NCI-H146 (cell line): Measurements from ENCODE around the gene MS4A8.
"Not testable (repeated sequence)": the region's sequence is repeated elsewhere in the genome, so short reads cannot be mapped to it uniquely, and the experiment has no call there.

ENCODE experiments used
- DNase-seq: peaks from one replicate; lab custom pipeline; 2025; lab: John Stamatoyannopoulos, UW

MS4A8 gene

DNA sequence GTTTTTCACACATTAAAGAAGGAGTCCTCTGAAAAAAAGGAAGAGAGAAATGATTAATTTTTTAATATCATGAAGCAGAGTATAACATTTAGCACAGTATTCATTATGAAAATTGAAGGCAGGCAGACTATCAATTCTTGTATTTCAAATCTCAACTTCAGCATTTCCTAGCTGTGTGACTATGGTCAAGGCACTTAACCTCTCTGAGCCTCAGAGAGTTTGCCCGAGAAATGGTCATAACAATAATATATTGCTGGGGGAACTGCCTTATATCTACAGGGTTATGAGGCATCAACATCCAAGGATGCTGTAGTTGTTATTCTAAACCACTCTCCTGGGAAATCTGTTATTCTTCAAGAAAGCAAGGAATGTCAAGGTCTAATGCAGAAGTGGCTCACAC is 26.2 kb downstream of the MS4A8 start:
- DNase-seq, result no peak

DNA sequence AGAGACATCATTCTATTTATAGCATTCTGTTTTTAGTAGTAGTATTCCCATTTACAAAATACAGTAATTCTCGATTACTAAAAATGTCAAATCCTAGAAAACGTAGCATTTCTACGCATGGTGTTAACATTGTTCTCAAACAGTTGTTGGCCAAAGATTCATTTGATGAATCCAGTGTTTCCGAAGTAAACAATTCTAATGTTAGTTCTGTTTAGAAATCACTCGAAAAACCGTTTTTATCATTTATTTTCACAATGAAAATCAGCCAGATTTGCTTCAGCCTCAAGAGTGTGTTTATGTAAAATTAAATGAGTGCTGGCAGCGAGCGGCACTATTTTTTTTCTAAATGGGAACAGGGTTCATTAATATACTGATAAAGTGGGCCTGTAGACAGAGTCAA is 32.2 kb downstream of the MS4A8 start:
- no peak for DNase-seq

DNA sequence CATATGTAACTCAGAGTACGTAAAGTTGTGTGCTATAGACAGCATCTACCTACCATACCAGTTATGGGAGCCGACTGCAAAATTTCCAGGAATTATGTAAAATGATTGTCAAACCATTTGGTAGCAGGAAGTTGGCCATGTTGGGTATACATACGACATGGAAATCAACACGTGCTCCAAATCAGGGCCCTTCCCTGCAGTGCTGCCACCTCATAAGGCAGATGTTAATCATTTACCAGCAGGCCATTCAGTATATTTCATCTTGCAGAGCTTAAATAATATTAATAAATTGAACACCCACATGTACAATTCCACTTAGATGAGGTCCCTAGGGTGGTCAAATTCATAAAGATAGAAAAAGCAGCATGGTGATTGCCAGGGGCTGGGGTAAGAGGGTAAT is 34.9 kb downstream of the MS4A8 start:
- DNase-seq, result no peak

DNA sequence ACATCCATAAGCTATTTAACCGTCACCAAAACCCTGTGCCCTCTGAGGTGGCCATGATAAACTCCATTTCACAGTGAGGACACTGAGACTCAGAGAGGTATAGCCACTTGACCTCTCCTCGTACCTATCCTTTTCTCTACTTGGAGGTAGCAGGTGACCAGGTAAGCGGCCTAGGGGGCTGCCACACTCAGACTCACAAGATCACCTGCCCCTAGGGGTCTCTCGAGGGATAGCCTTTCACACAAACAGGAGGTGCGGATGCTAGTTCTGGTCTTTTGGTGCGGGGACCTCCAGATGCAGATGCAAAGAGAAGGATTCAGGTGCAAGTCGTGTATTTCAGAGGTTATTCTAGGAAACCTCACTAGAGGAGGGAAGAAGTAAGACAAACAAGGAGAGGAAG is 39.7 kb downstream of the MS4A8 start:
- no peak for DNase-seq

DNA sequence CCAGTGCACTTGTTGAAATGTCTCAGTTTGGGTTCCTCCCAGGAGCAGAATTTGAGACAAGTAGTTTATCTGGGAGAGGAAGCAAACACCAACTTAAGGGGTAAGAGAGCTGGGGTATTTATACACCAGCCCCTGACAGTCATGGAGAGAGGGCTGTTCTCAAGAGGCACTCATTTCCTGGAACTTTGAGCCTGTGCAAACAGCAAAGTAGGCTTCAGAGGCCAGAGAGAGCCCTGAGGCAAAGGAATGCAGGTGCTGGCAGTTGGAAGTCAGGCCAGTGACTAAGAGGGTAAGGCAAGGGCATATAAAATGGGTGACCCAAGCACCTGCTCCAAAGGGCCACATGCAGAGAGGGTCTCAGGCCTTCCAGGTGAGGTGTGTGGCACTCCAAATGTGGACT is 41.2 kb downstream of the MS4A8 start:
- DNase-seq, result peak; percentile 38

DNA sequence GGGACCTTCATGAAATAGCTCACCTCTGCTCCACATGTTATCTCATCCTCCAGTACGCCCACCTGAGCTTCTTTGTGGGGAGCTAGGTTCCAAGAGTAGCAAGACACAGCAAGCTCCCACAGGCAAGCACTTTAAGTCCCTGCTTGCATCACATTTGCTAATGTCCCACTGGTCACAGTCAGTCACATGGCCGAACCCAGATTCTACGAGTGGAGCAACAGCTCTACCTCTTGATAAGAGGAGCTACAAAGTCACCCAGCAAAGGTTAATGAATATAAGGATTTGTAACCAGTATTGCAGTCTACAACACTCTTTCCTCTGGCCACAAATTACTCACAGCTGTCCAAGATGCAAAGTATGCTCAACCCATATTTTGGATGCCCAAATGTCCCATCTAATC is 42.0 kb downstream of the MS4A8 start:
- DNase-seq, result no peak

DNA sequence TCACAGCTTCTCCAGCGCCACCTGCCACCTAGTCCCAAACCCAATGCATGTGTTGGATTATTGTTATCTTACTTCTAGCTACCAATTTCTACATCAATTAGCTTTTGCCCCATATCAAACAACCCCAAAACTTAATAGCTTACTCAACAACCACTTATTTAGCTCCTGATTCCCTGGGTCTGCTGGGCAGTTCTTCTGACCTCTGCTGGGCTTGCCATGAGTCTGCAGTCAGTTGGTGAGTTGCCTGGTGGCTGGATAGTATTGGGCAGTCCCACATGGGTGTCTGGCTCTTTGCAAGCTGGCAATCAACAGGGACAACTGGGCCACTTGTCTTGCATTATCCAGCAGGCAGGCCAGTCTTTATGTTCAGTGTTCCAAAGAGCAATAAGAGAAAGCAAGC is 43.6 kb downstream of the MS4A8 start:
- DNase-seq, result no peak

DNA sequence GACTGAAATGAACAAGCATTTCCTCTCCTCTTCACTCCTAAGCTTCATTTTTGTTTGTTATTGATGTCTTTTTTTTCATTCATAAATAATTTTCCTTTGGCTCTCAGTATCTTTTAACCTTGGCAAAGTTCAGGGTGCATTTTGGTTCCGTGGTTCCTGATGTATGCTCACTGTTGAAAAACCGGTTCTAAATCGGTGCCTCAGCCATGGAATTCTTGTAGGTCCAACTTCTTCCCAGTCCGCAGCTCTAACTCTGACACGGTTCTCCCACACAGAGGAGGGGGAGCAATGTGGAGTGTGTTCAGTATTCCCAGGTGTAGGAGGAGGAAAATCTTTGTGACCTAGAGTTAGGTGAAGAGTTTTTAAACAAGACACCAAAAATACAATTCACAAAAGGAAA is 44.7 kb downstream of the MS4A8 start:
- no peak for DNase-seq

DNA sequence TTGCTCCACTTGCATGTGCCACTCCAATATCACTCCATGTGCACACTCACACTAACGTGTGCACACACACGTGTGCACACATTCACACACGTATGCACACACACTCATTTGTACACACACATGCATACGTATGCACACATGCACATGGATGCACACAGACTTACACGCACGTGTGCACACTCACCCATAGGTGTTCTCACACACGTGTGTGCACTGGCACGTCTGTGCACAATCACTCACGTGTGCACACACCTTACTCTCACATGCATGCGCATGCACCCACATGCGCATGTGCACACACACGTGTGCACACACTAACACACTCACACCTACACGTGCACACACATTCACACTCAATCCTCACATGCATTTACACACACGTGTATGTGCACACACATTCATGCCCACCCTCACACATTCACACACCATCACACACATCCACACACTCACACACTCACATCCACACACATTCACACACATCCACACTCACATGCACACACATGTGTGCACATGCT is 48.0 kb downstream of the MS4A8 start:
- no peak for DNase-seq

DNA sequence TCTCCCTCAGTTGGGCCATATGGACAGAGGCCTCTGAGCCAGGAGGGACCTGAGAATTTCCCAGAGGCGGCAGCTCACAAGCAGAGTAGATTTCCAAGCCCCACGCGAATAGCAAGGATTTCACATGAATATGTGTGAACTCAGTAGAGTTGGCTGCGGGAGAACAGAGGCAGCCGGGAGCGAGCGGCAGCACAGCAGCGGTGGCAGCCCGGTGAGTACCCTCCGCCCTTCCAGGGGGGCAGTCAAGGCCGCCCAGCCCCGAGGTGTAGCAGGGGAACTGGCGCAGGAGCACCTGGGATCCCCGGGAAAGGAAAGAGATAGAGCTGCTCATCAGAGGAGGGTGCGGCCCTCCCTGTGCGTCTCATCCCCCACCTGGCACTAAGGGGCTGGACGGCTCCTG is 48.8 kb downstream of the MS4A8 start:
- DNase-seq, result no peak

DNA sequence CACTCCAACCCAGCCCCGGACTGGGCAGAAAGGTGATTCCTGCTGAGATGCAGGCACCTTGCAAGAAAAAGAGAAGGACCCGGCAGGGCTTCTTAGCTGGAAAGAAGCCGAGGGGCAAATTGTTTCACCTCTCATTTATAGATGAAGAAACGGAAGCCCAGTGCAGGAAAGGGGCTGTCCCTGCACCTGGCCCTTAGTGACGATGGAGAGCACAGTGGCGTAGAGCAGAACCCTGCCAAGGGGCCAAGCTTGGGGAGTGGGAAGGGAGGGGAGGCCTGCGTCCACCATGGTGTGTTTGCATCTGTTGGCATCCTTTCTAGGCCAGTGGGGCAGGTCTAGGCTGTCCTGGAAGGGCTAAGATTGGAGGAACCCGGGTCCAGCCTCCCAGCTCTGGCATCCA is 49.4 kb downstream of the MS4A8 start:
- DNase-seq, result no peak

DNA sequence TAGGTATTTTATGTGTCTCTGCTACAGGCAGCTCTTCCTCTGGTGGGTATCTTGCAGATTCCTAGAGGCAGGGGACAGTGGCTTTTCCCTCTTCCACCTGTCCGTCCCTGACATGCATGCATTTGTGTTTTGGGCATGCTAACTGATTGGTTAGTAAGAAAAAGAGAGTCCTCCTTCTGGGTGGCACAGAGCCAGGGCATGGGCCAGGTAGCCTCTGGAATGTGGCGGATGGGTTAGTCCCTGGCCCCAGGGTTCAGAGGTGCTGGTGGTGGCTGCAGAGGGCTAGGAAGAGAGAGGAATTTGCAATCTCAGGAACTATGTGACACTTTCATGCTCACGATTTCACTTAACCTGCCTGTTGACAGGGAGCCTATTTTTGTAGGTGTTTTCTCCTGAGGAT is 51.5 kb downstream of the MS4A8 start:
- no peak for DNase-seq

DNA sequence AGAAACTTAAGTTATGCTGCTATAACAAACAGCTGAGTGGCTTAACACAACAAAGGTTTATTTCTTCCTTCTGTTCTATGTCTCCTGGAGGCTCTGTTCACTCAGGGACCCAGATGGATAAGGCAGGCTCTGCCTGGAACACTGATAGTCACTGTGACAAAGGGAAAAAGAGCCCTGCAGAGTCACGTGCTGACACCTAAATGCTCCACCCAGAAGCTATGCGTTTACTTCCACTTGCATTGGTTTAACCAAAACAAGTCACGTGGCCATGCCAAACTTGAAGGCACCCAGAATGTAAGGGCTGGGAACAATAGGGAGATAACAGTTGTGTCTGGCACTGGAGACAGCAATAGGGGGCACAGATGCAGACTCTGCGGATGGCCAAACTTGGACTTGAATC is 53.9 kb downstream of the MS4A8 start:
- peak; percentile 19 for DNase-seq

DNA sequence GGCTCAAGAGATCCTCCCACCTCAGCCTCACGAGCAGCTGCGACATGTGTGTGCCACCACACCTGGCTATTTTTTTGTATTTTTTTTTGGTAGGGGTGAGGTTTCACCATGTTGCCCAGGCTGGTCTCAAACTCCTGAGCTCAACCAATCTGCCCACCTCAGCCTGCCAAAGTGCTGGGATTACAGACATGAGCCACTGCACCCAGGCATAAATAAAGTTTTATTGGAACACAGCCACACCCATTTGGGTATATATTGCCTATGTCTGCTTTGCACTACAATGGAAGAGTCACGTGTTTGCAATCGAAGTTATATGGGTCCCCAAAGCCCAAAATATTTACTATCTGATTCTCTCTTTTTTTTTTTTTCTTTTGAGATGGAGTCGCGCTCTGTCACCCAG is 55.5 kb downstream of the MS4A8 start:
- no peak for DNase-seq

DNA sequence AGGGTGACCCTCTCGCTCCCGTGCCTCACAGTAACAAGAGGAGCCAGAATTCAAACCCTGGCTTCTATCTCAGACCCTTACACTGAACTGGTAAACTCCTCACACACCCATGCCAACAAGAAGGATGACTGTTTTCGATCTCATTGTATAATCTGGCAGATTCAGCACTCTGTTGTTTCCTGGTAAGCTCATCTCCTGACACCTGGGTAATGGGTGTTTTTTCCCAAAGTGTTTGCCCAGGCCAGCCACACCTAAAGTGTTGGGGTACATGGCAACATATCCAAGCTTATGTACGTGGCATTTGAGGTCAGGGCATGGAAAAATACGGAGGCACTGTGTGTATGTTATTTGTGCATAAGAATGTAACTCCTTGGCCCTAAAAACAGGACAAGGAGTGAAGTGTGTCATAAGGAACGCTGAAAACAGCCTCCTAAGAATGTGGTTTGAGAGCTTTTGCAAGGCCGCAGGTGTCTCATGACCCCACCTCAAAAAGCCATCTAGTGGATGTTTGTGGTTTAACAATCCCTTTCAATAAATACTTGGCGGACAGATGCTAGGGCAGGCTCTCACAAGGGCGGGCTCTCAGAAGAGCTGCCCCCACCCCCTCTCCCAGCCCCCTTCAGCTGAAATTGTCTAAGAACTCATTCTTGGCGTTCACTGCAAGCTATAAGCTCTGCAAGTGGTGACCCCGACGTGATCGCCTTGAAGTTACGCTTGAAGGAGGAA is 57.1 kb downstream of the MS4A8 start, which contains the start of gene MS4A15:
MS4A15 (plus strand) TSS at position 561 of the 726 bp plus-strand sequence. CDS start 6,867 bp downstream, outside the sequence.
- DNase-seq, result peak; percentile 93

DNA sequence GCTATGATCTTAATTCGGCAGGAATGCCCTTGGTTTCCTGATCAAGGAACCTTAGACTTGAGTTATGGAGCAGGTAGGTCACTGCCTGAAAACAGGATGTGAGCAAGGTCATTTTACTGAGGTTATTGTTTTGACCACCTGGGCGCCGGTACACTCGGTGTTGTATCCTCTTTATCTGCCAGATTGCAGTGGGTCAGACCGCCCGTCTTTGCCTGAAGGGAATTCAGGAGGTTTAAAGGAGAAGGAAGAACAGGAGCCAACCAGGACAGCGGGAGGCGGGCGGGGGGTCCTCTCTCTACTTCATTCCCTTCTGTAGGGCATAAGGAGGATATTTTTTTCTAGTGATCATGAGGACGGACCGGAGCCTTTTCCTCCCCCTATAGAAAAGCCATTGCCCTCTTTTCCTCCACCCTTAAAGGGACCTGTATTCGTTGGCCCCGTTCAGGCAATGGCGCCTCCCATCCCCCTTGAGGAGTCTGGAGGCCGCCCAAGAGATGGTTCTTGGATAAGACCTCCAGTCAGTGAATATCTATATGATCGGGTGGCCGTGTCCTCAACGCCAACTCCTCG is 57.9 kb downstream of the MS4A8 start:
- peak; percentile 85 for DNase-seq

DNA sequence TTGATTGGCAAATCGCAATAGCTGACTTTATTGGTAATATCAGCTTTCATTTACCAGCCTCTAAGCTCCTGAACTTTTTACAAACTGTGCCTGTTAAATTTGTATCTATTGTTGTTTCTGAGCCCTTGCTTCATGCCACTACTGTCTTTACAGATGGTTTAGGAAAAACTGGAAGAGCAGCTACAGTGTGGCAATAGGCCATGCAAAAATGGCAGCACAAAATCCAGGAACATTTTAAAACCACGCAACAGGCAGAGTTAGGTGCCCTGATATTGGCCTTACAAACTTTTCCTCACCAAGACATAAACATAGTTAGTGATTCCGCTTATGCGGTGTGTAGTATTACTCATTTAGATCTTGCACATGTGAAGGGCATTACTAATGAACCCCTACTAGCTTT is 59.3 kb downstream of the MS4A8 start:
- not testable (repeated sequence) for DNase-seq

DNA sequence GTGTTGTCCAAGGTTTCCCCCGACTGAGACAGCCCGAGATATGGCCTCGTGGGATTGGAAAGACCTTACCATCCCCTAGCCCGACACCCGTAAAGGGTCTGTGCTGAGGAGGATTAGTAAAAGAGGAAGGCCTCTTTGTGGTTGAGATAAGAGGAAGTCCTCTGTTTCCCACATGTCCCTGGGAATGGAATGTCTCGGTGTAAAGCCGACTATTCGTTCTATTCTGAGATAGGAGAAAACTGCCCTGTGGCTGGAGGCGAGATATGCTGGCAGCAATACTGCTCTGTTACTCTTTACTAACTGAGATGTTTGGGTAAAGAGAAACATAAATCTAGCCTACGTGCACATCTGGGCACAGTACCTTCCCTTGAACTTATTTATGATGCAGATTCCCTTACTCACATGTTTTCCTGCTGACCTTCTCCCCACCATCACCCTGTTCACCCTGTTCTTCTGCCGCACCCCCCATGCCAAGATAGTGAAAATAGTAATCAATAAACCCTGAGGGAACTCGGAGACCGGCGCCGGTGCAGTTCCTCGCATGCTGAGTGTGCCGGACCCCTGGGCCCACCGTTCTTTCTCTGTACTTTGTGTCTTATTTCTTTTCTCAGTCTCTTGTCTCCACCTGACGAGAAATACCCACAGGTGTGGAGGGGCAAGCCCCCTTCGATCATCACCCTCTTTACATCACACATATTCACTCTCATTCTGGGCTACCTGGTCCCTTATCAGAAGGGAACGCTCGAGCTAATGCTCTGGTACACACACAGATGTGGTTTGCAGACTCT is 60.2 kb downstream of the MS4A8 start:
- peak; percentile 35 for DNase-seq

DNA sequence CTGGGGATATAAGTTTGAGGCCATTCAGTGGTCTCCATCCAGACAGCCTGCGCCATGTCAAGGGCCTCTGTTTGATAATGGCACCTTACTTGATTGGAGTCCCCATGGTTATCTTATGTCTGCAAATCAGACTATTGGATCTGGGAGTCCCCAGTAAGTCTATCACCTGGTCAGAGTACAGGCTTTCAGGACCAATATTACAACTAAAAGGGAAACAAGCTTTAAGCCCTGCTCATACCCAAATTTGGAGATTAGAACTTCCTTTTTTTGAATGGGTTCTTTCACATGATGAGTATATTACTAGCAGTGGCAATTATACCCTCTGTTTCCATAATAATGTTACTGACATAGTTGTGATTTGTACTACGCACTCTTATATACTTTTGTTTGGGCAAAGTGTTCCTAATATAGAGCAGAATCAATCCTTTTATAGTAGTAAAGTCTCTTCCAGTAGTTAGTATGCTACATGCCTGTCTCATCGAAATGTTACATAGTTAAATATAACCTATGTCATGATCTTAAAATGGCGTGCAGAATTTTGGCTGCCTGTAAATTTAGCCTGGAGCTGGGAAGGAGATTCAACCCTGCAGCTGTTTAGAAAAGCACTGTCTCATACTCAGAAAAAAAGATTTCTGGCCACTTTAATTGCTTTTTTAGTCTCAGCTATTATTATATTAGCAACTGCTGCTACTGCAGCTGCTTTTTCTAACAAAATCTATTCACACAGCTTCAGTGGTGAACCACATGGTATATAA is 62.2 kb downstream of the MS4A8 start:
- peak; percentile 46 for DNase-seq

DNA sequence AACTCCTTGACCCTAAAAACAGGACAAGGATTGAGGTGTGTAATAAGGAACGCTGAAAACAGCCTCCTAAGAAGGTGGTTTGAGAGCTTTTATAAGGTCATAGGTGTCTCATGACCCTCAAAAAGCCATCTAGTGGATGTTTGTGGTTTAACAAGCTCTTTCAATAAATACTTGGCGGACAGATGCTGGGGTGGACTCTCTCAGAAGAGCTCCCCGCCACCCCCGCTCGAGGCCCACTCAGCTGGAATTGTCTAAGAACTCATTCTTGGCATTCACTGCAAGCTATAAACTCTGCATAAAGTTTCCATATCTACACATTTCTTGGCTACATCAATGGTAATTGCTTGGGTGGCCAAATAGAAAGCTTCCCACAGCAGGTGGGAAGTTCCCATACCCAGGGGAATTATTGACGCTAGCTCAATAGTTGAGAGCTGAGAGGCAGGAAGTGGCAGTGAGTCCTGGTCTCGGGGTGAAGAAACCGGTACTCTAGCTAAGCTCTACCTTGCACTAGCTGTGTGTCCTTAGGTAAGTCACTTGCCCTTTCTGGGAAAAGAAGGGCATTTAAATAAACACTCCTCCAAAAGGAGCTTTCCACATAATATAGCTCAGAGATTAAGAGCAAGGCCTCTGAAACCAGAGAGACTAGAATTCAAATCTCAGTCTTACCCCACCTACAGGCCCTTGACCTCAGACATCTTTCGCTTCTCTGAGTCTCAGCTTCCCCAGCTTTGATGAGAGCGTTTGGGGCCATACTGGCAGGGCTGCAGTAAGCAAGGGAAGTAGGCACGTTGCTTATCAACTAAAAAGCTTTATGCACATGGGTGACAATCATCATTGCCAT is 63.7 kb downstream of the MS4A8 start:
- DNase-seq, result peak; percentile 78

DNA sequence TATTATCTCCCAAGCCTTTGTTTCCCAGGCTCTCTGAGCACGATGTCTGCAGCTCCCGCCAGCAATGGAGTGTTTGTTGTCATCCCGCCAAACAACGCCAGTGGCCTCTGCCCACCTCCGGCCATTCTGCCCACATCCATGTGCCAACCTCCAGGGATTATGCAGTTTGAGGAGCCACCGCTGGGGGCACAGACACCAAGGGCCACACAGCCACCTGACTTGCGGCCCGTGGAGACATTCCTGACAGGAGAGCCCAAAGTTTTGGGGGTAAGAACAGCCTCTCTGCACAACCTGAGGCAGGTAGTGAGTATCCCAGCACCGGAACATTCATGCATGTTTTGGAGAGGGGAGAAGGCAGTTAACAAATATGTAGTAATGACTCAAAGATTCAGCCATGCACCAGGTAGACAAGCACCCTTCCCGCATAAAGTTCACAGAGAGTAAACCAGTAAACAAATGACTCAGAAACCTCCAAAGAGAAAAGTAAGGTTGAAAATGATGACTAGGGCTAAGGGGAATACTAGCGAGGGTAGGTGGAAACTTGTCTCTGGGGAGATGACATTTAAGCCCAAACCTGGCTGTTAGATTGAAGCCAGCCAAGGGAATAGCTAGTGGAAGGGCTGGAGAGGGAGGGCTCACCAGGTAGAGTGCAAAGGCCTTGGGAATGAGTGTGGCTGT is 64.4 kb downstream of the MS4A8 start:
- DNase-seq, result no peak
